OCI-LY3 (cell line): ENCODE data around the gene CTDP1.

Experiments
- H2AFZ ChIP-seq: fragments of 200-600, 300-600 bp; shearing (Covaris generic); 2 replicates; pipeline ENCODE4 v1.6.0; 2014; ENCODE audit warnings: antibody characterized with exemption, low read depth, low read length
- H3K27ac ChIP-seq: fragments of 200-600, 300-600 bp; sonication (generic); 2 replicates; pipeline ENCODE4 v1.5.1; 2014; ENCODE audit warnings: mild to moderate bottlenecking, low read length, moderate library complexity, mixed read lengths
- H3K27me3 ChIP-seq: fragments of 200-600, 300-600 bp; sonication (generic); 2 replicates; pipeline ENCODE4 v1.6.1; 2014; ENCODE audit warnings: low read depth, low read length, mixed read lengths
- H3K36me3 ChIP-seq: fragments of 200-600, 300-600 bp; sonication (generic); replicated peaks from 2 replicates; pipeline ENCODE3; 2014; ENCODE audit warnings: low read depth, low read length, mixed read lengths
- H3K4me1 ChIP-seq: fragments of 300-600, 200-600 bp; sonication (generic); 2 replicates; pipeline ENCODE4 v1.6.1; 2014; ENCODE audit warnings: low read length, mixed read lengths
- H3K4me2 ChIP-seq: fragments of 200-600, 300-600 bp; sonication (generic); 2 replicates; pipeline ENCODE4 v1.6.1; 2014; ENCODE audit warnings: low read length, mixed read lengths
- H3K4me3 ChIP-seq: fragments of 300-600, 200-600 bp; sonication (generic); 2 replicates; pipeline ENCODE4 v1.5.1; 2014; ENCODE audit warnings: antibody characterized with exemption, mild to moderate bottlenecking, low read length, moderate library complexity
- H3K79me2 ChIP-seq: fragments of 300-600, 200-600 bp; shearing (Covaris generic); 2 replicates; pipeline ENCODE4 v1.6.1; 2014; ENCODE audit warnings: mild to moderate bottlenecking, low read length, mixed read lengths
- H3K9ac ChIP-seq: fragments of 300-600, 200-600 bp; shearing (Covaris generic); 2 replicates; pipeline ENCODE4 v1.6.0; 2014; ENCODE audit warnings: mild to moderate bottlenecking, low read length, moderate library complexity
- H3K9me3 ChIP-seq: fragments of 200-600, 300-600 bp; shearing (Covaris generic); 2 replicates; pipeline ENCODE4 v1.6.1; 2014; ENCODE audit warnings: low read length, mixed read lengths; ENCODE audit not compliant: insufficient read depth
- H4K20me1 ChIP-seq: fragments of 200-600, 300-600 bp; sonication (generic); 2 replicates; pipeline ENCODE4 v1.6.1; 2016; ENCODE audit warnings: low read length, mixed read lengths; ENCODE audit not compliant: insufficient read depth
- CTCF ChIP-seq: fragments of 200-600, 300-600 bp; sonication (generic); IDR thresholded peaks from 2 replicates; pipeline ENCODE4 v1.5.1; 2014; ENCODE audit warnings: antibody characterized with exemption, low read length, low read depth
- EZH2phosphoT487 ChIP-seq: fragments of 200-600 bp; shearing (Covaris generic); IDR thresholded peaks from 2 replicates; pipeline ENCODE4 v1.6.1; 2018; ENCODE audit warnings: antibody characterized with exemption, mixed run types, low read depth

The CTDP1 gene

GRCh38 chr18:79723036-79723435 is 43.4 kb downstream of the CTDP1 start:
- Histone ChIP-seq H3K4me1 (no peaks in the 10 kb centered on the region), H3K9ac (no peak overlapping the region), H3K4me3 (no peak overlapping the region), H3K27ac (no peak overlapping the region), H3K36me3 (peaks cover 59% of the 10 kb centered on the region), H3K9me3 (no peaks in the 10 kb centered on the region), H2AFZ (no peak overlapping the region), H3K4me2 (no peak overlapping the region), H4K20me1 (peaks cover 5% of the 10 kb centered on the region; the same call in 1 of the 2 replicates), H3K79me2 (peaks cover 23% of the 10 kb centered on the region), H3K27me3 (no peaks in the 10 kb centered on the region)
- no peak for TF ChIP-seq EZH2phosphoT487
- no peak for TF ChIP-seq CTCF

GRCh38 chr18:79723628-79724027 is 44.0 kb downstream of the CTDP1 start:
- Histone ChIP-seq H3K36me3 (peaks cover 59% of the 10 kb centered on the region), H3K4me3 (no peak overlapping the region), H3K79me2 (peaks cover 23% of the 10 kb centered on the region), H3K9me3 (no peaks in the 10 kb centered on the region), H3K27me3 (no peaks in the 10 kb centered on the region), H3K4me1 (no peaks in the 10 kb centered on the region), H3K4me2 (no peak overlapping the region), H3K27ac (no peak overlapping the region), H4K20me1 (peaks cover 5% of the 10 kb centered on the region; the same call in 1 of the 2 replicates), H3K9ac (no peak overlapping the region), H2AFZ (no peak overlapping the region)
- no peak for TF ChIP-seq EZH2phosphoT487
- TF ChIP-seq CTCF: no peak

GRCh38 chr18:79724299-79725080 is 44.9 kb downstream of the CTDP1 start:
- peaks cover 5% of the 10 kb centered on the region; the same call in 1 of the 2 replicates for H4K20me1 ChIP-seq
- no peaks in the 10 kb centered on the region for H3K9me3 ChIP-seq
- H3K27ac ChIP-seq: no peak overlapping the region
- no peak overlapping the region for H3K4me2 ChIP-seq
- no peak overlapping the region for H2AFZ ChIP-seq
- peaks cover 59% of the 10 kb centered on the region for H3K36me3 ChIP-seq
- H3K4me1 ChIP-seq: no peaks in the 10 kb centered on the region
- TF ChIP-seq CTCF: no peak
- TF ChIP-seq EZH2phosphoT487: no peak
- no peak overlapping the region for H3K9ac ChIP-seq
- H3K27me3 ChIP-seq: no peaks in the 10 kb centered on the region
- H3K4me3 ChIP-seq: no peak overlapping the region
- H3K79me2 ChIP-seq: peaks cover 23% of the 10 kb centered on the region

GRCh38 chr18:79725486-79725885 is 45.9 kb downstream of the CTDP1 start:
- Histone ChIP-seq H4K20me1 (peaks cover 5% of the 10 kb centered on the region; the same call in 1 of the 2 replicates), H3K36me3 (peaks cover 66% of the 10 kb centered on the region)

More at GRCh38 chr18:79725486-79725885, 45.9 kb downstream of the CTDP1 start:
- Histone ChIP-seq H3K9ac (no peak overlapping the region), H3K27ac (no peak overlapping the region), H3K9me3 (no peaks in the 10 kb centered on the region), H3K27me3 (no peaks in the 10 kb centered on the region), H3K4me3 (no peak overlapping the region), H3K79me2 (peaks cover 23% of the 10 kb centered on the region), H3K4me2 (no peak overlapping the region), H3K4me1 (no peaks in the 10 kb centered on the region), H2AFZ (no peak overlapping the region)
- TF ChIP-seq CTCF: no peak
